ENCODE data around the gene CNNM2.
"Not testable (repeated sequence)": the region's sequence is repeated elsewhere in the genome, so short reads cannot be mapped to it uniquely, and the experiment has no call there.

The CNNM2 gene

DNA sequence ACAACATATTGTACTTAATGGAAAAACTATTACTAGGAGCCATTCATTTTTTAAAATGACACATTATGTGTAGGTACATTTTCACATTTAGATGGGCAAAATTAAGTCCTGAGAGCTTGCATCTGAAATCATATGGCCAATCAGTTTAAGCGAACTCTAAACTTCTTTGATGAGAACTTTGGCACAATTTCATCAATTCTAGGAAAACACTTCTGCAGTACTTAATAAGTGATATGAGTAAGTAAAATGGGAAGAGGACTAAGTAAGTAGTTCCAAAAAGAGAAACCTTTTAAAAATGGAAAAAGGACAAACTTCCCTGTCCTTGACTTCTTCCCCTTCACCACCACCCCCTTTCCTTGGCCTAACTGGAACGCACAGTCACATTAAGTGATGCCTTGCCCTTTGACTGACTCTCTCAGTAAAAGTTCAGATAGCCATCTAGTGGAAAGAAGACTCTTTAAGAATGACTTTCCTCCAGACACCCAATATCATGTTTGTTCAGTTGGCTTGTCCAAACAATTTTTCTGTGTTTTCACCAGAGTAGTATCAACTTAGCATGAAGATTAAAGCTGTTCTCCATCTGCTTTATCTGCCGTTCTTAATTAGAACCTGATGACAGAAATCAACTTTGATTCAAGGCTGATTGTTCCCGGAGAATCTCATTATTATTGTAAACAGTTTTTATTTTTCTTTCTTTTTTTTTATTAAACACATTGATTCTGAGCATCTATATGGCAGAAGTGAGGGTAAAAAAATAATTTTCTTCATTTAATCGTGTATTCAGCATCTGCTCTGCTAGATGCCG lies 45.1 kb downstream of the CNNM2 start:
- H3K9ac ChIP-seq (ENCODE audit: low read depth in 1 of 2, low read length in 2 of 2) = no peak overlapping the region
- no peak overlapping the region for H3K4me3 ChIP-seq (ENCODE audit: low read depth in 1 of 2, low read length in 2 of 2)
- H3K4me1 ChIP-seq (ENCODE audit: control insufficient read depth in 1 of 2, insufficient read depth in 2 of 2, low read length in 2 of 2) = peaks cover 0 to 11% of the 10 kb centered on the region in 2 donors
- H3K27me3 ChIP-seq (ENCODE audit: control insufficient read depth in 1 of 2, insufficient read depth in 2 of 2, low read length in 2 of 2) = no peaks in the 10 kb centered on the region
- no peaks in the 10 kb centered on the region for H3K36me3 ChIP-seq (ENCODE audit: control insufficient read depth in 1 of 2, insufficient read depth in 2 of 2, low read length in 2 of 2)
- H3K27ac ChIP-seq (ENCODE audit: low read depth, low read length) = no peak overlapping the region
- H3K9me3 ChIP-seq (ENCODE audit: control insufficient read depth in 1 of 2, low read length in 2 of 2) = no peaks in the 10 kb centered on the region

DNA sequence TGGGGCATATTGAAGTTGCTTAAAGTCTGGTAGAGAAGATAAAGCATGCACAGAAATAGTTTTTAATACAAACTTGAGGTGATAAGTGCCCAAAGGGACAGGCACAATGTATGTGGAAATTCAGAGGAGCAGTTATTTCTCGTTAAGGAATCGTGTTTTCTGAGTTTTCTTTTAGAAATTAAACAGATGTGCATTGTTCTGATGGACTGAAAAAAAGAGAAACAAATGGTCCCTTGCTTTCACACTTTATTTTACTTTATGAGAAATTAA lies 45.6 kb downstream of the CNNM2 start:
- Histone ChIP-seq H3K27me3 (ENCODE audit: control insufficient read depth in 1 of 2, insufficient read depth in 2 of 2, low read length in 2 of 2) (no peaks in the 10 kb centered on the region), H3K9ac (ENCODE audit: low read depth in 1 of 2, low read length in 2 of 2) (no peak overlapping the region), H3K27ac (ENCODE audit: low read depth, low read length) (no peak overlapping the region), H3K36me3 (ENCODE audit: control insufficient read depth in 1 of 2, insufficient read depth in 2 of 2, low read length in 2 of 2) (no peaks in the 10 kb centered on the region), H3K4me3 (ENCODE audit: low read depth in 1 of 2, low read length in 2 of 2) (no peak overlapping the region), H3K9me3 (ENCODE audit: control insufficient read depth in 1 of 2, low read length in 2 of 2) (no peaks in the 10 kb centered on the region), H3K4me1 (ENCODE audit: control insufficient read depth in 1 of 2, insufficient read depth in 2 of 2, low read length in 2 of 2) (peaks cover 0 to 11% of the 10 kb centered on the region in 2 donors)

DNA sequence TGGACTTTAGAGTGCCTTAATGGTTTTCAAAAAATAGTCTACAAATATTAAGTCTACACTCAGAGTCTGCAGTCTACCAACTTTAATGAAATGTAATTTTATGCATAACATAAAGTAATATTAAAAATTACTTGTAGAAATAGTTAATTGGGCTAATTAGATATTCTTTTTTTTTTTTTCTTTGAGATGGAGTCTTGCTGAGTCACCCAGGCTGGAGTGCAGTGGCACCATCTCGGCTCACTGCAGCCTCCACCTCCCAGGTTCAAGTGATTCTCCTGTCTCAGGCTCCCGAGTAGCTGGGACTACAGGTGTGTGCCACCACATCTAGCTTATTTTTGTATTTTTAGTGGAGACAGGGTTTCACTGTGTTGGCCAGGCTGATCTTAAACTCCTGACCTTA lies 46.0 kb downstream of the CNNM2 start:
- not testable (repeated sequence) for H3K9ac ChIP-seq (ENCODE audit: low read depth in 1 of 2, low read length in 2 of 2); H3K36me3 ChIP-seq (ENCODE audit: control insufficient read depth in 1 of 2, insufficient read depth in 2 of 2, low read length in 2 of 2); H3K9me3 ChIP-seq (ENCODE audit: control insufficient read depth in 1 of 2, low read length in 2 of 2); H3K4me3 ChIP-seq (ENCODE audit: low read depth in 1 of 2, low read length in 2 of 2); H3K27me3 ChIP-seq (ENCODE audit: control insufficient read depth in 1 of 2, insufficient read depth in 2 of 2, low read length in 2 of 2); H3K27ac ChIP-seq (ENCODE audit: low read depth, low read length)
- peaks cover 0 to 11% of the 10 kb centered on the region in 2 donors for H3K4me1 ChIP-seq (ENCODE audit: control insufficient read depth in 1 of 2, insufficient read depth in 2 of 2, low read length in 2 of 2)

DNA sequence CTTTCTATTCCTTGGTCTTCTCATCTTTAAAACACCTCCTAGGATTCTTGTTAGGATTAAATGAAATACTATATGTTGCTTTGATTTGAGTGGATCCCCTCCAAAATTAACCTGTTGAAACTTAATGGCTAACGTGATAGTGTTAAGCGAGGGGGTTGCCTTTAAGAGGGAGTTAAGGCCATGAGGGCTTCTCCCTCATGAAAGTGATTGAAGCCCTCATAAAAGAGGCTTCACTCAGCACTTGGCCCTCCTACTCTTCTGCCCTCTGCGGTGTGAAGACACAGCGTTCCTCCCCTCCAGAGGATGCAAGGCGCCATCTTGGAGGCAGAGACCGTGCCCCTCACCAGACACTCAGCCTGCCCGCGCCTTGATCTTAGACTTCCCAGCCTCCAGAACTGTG lies 46.6 kb downstream of the CNNM2 start:
- no peak overlapping the region for H3K9ac ChIP-seq (ENCODE audit: low read depth in 1 of 2, low read length in 2 of 2)
- H3K36me3 ChIP-seq (ENCODE audit: control insufficient read depth in 1 of 2, insufficient read depth in 2 of 2, low read length in 2 of 2) = no peaks in the 10 kb centered on the region
- H3K27me3 ChIP-seq (ENCODE audit: control insufficient read depth in 1 of 2, insufficient read depth in 2 of 2, low read length in 2 of 2) = no peaks in the 10 kb centered on the region
- H3K4me1 ChIP-seq (ENCODE audit: control insufficient read depth in 1 of 2, insufficient read depth in 2 of 2, low read length in 2 of 2) = peaks cover 0 to 11% of the 10 kb centered on the region in 2 donors
- no peaks in the 10 kb centered on the region for H3K9me3 ChIP-seq (ENCODE audit: control insufficient read depth in 1 of 2, low read length in 2 of 2)
- H3K4me3 ChIP-seq (ENCODE audit: low read depth in 1 of 2, low read length in 2 of 2) = no peak overlapping the region
- no peak overlapping the region for H3K27ac ChIP-seq (ENCODE audit: low read depth, low read length)

DNA sequence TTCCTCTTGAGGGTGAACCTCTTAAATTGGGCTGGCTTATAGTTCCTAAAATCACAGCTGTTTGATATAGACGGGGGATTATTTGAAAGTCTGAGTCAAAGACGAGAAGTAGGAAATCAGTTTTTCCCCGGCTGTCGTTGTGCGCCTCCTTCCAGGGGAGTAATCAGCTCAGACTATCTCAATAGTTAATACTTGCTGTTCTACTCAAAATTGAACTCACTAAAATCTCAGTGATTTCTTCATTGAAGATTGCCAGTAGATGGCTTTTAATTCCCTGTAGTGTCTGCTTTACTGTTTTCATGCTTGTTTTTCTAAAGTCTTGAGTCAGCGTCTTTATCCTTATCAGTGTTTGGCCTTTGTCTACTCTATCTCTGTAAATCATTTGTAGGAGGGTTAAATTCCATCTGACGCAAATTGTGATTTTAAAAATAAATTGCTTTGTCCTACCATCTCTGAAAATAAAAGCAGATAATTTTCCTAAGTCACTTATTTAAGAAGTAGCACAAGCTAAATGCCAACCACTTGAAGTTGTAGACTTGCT lies 47.3 kb downstream of the CNNM2 start:
- H3K9ac ChIP-seq (ENCODE audit: low read depth in 1 of 2, low read length in 2 of 2) = peak overlapping the region in 1 of 2 donors; percentile 17

DNA sequence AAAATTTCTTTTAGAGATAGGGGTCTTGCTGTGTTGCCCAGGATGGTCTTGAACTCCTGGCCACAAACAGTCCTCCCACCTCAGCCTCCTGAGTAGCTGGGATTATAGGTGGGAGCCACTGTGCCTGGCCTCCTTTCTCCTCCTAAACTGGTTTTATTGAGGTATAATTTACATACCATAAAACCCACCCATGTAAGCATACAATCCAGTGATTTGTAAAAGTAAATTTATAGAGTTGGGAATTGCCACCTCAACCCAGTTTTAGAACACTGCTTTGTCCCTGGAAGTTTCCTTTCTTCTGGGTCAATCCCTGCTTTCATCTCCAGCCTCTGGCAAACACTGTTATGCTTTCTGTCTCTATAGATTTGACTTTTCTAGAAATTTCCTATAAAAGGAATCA lies 49.0 kb downstream of the CNNM2 start:
- no peaks in the 10 kb centered on the region for H3K9me3 ChIP-seq (ENCODE audit: control insufficient read depth in 1 of 2, low read length in 2 of 2)
- H3K27ac ChIP-seq (ENCODE audit: low read depth, low read length) = no peak overlapping the region
- no peak overlapping the region for H3K9ac ChIP-seq (ENCODE audit: low read depth in 1 of 2, low read length in 2 of 2)
- no peaks in the 10 kb centered on the region for H3K36me3 ChIP-seq (ENCODE audit: control insufficient read depth in 1 of 2, insufficient read depth in 2 of 2, low read length in 2 of 2)
- peaks cover 0 to 11% of the 10 kb centered on the region in 2 donors for H3K4me1 ChIP-seq (ENCODE audit: control insufficient read depth in 1 of 2, insufficient read depth in 2 of 2, low read length in 2 of 2)
- no peak overlapping the region for H3K4me3 ChIP-seq (ENCODE audit: low read depth in 1 of 2, low read length in 2 of 2)
- no peaks in the 10 kb centered on the region for H3K27me3 ChIP-seq (ENCODE audit: control insufficient read depth in 1 of 2, insufficient read depth in 2 of 2, low read length in 2 of 2)

More for the DNA sequence above, 47.3 kb downstream of the CNNM2 start:
- H3K27ac ChIP-seq (ENCODE audit: low read depth, low read length) = no peak overlapping the region
- H3K9me3 ChIP-seq (ENCODE audit: control insufficient read depth in 1 of 2, low read length in 2 of 2) = no peaks in the 10 kb centered on the region
- no peaks in the 10 kb centered on the region for H3K27me3 ChIP-seq (ENCODE audit: control insufficient read depth in 1 of 2, insufficient read depth in 2 of 2, low read length in 2 of 2)
- peaks cover 0 to 11% of the 10 kb centered on the region in 2 donors for H3K4me1 ChIP-seq (ENCODE audit: control insufficient read depth in 1 of 2, insufficient read depth in 2 of 2, low read length in 2 of 2)
- H3K4me3 ChIP-seq (ENCODE audit: low read depth in 1 of 2, low read length in 2 of 2) = peak overlapping the region in 1 of 2 donors; percentile 48
- no peaks in the 10 kb centered on the region for H3K36me3 ChIP-seq (ENCODE audit: control insufficient read depth in 1 of 2, insufficient read depth in 2 of 2, low read length in 2 of 2)

DNA sequence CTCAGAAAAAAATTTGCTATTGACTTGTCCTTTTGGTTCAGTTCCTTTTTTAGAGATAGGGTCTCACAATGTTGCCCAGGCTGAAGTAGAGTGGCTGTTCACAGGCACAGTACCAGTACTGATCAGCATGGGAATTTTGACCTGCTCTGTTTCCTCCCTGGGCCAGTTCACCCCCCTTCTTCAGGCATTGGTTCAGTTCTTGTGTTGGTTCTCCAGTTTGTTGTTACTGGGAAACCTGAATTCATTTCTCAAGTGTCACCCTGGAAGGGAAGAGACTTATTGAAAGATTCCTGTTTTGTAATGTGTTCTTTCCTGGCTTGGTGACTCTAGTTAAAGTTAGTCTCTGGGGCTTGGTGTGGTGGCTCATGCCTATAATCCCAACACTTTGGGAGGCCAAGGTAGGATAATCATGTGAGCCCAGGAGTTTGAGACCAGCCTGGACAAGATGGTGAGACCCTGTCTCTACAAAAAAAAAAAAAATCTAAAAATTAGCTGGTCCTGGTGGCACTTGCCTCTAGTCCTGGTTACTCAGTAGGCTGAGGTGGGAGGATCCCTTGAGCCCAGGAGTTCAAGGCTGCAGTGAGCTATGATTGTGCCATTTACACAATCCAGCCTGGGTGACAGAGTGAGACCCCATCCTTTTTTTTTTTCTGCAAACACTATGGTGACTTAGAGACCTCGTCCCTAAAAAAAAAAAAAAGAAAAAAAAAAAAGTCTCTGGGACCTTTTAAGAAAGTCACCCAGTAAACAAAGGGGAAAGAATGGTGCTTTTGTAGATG lies 52.7 kb downstream of the CNNM2 start:
- Histone ChIP-seq H3K4me3 (ENCODE audit: low read depth in 1 of 2, low read length in 2 of 2) (no peak overlapping the region), H3K36me3 (ENCODE audit: control insufficient read depth in 1 of 2, insufficient read depth in 2 of 2, low read length in 2 of 2) (no peaks in the 10 kb centered on the region), H3K9ac (ENCODE audit: low read depth in 1 of 2, low read length in 2 of 2) (no peak overlapping the region), H3K27ac (ENCODE audit: low read depth, low read length) (no peak overlapping the region), H3K9me3 (ENCODE audit: control insufficient read depth in 1 of 2, low read length in 2 of 2) (no peaks in the 10 kb centered on the region), H3K4me1 (ENCODE audit: control insufficient read depth in 1 of 2, insufficient read depth in 2 of 2, low read length in 2 of 2) (peaks cover 5% of the 10 kb centered on the region in 2 donors), H3K27me3 (ENCODE audit: control insufficient read depth in 1 of 2, insufficient read depth in 2 of 2, low read length in 2 of 2) (no peaks in the 10 kb centered on the region)

DNA sequence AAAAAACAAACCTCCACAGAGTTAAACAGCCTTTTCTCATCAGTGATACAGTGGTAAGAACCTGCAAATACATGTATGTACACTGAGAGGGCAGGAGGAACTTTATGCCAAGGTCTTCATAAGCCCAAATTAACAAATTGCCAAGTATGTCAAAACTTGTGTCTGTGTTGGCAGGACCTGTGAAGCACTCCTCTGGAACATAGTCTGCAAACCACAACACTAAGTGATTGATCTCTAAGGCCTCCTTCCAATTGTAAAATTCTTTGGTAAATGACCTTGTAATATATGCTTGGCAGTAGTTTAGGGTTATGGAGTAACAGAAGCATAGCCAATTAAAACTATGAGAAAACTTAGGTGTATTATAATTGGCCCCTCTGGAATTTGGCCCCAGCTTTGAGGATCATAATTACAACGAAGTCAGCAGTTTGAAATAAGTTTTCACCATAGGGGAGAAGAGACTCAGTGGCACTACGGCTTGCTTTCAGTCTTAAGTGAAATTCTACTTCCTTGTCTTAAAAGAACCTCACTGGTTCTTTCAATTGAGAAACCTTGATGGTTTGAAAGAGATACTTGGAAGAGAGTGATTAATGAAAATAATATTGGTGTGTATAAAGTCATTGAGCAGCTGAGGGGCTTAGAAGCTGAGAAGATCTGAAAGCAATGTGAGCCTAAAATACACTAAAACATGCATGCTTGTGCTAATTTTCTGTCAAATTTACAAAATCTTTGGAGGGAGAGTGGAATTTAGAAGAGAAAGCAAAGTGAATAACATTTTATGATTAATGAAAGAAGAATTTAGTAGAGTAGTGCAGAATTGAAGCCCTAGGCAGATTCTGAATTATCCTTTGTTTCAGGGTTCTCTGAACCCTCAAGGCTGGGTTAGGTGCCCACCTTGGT lies 57.6 kb downstream of the CNNM2 start:
- Histone ChIP-seq H3K9ac (ENCODE audit: low read depth in 1 of 2, low read length in 2 of 2) (no peak overlapping the region), H3K27me3 (ENCODE audit: control insufficient read depth in 1 of 2, insufficient read depth in 2 of 2, low read length in 2 of 2) (no peaks in the 10 kb centered on the region), H3K27ac (ENCODE audit: low read depth, low read length) (no peak overlapping the region), H3K9me3 (ENCODE audit: control insufficient read depth in 1 of 2, low read length in 2 of 2) (no peaks in the 10 kb centered on the region), H3K36me3 (ENCODE audit: control insufficient read depth in 1 of 2, insufficient read depth in 2 of 2, low read length in 2 of 2) (no peaks in the 10 kb centered on the region), H3K4me3 (ENCODE audit: low read depth in 1 of 2, low read length in 2 of 2) (no peak overlapping the region), H3K4me1 (ENCODE audit: control insufficient read depth in 1 of 2, insufficient read depth in 2 of 2, low read length in 2 of 2) (peaks cover 5 to 10% of the 10 kb centered on the region in 2 donors)

DNA sequence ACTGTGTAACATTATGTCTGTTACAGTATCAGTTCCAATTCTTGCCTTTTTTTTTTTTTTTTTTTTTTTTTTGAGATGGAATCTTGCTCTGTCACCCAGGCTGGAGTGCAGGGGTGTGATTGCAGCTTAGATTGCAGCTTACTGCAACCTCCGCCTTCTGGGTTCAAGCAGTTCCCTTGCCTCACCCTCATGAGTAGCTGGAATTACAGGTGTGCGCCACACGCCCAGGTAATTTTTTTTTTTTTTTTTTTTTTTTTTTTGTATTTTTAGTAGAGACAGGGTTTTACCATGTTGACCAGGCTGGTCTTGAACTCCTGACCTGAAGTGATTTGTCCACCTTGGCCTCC lies 58.3 kb downstream of the CNNM2 start:
- H3K9ac ChIP-seq (ENCODE audit: low read depth in 1 of 2, low read length in 2 of 2); H3K27ac ChIP-seq (ENCODE audit: low read depth, low read length); H3K4me3 ChIP-seq (ENCODE audit: low read depth in 1 of 2, low read length in 2 of 2); H3K36me3 ChIP-seq (ENCODE audit: control insufficient read depth in 1 of 2, insufficient read depth in 2 of 2, low read length in 2 of 2); H3K9me3 ChIP-seq (ENCODE audit: control insufficient read depth in 1 of 2, low read length in 2 of 2); H3K4me1 ChIP-seq (ENCODE audit: control insufficient read depth in 1 of 2, insufficient read depth in 2 of 2, low read length in 2 of 2); H3K27me3 ChIP-seq (ENCODE audit: control insufficient read depth in 1 of 2, insufficient read depth in 2 of 2, low read length in 2 of 2): not testable (repeated sequence)

DNA sequence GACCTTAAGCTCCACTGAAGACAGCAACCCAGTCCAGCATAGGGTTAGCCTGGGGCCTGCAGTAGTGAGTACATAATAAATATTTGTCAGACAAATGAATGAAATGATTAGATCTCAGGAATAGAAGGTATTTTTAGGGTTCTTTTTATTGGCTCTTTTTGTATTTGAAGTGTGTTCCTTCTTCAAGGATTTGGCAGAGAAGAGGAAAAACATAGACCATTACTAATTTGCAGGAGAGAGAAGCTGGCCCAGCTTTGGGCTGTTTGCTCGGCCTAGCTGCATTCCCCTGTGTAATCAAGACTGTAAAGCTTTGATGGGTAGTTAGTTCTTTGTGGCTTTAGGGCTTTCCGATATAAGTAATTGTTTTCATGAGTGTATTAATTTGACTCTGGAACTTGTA lies 64.2 kb downstream of the CNNM2 start:
- no peaks in the 10 kb centered on the region for H3K4me1 ChIP-seq (ENCODE audit: control insufficient read depth in 1 of 2, insufficient read depth in 2 of 2, low read length in 2 of 2)
- no peaks in the 10 kb centered on the region for H3K27me3 ChIP-seq (ENCODE audit: control insufficient read depth in 1 of 2, insufficient read depth in 2 of 2, low read length in 2 of 2)
- H3K36me3 ChIP-seq (ENCODE audit: control insufficient read depth in 1 of 2, insufficient read depth in 2 of 2, low read length in 2 of 2) = no peaks in the 10 kb centered on the region
- H3K4me3 ChIP-seq (ENCODE audit: low read depth in 1 of 2, low read length in 2 of 2) = no peak overlapping the region
- H3K9ac ChIP-seq (ENCODE audit: low read depth in 1 of 2, low read length in 2 of 2) = no peak overlapping the region
- H3K27ac ChIP-seq (ENCODE audit: low read depth, low read length) = no peak overlapping the region
- H3K9me3 ChIP-seq (ENCODE audit: control insufficient read depth in 1 of 2, low read length in 2 of 2) = no peaks in the 10 kb centered on the region

Measured in duodenal mucosa (tissue), 2 donors.